HepG2 (cell line): ENCODE results near the gene EIF4G3. TPM values are rescaled to one million over a fixed set of nuclear protein-coding genes. Genes with fewer than 3 reads are reported as not detected.
A peak's percentile ranks its signal among the peaks of the same experiment; 100 is the strongest.

Experiments used
- CREM ChIP-seq, 2 experiments: sonication (generic) in 1 of 2; formaldehyde crosslinking in 1 of 2; IDR thresholded peaks; 2 replicates each; pipeline versions ENCODE4 v1.4.0 to v1.6.1; 2016 to 2020; ENCODE audit warnings: antibody characterized with exemption in 1 of 2, mild to moderate bottlenecking in 1 of 2, missing genetic modification reagents in 1 of 2
- MLLT10 ChIP-seq: sonication (generic); formaldehyde crosslinking; IDR thresholded peaks from 2 replicates; pipeline ENCODE4 v1.4.0; 2020; ENCODE audit warnings: missing genetic modification reagents
- THAP11 ChIP-seq: IDR thresholded peaks from 2 replicates; pipeline ENCODE4 v1.6.1; 2016; ENCODE audit warnings: missing biosample characterization, missing genetic modification reagents
- ZSCAN25 ChIP-seq: sonication (generic); formaldehyde crosslinking; IDR thresholded peaks from 2 replicates; pipeline ENCODE4 v1.8.0; 2022; ENCODE audit warnings: mild to moderate bottlenecking, missing genetic modification reagents
- polyA plus RNA-seq, 8 experiments: library from polyadenylated mRNA; depleted of rRNA in 3 of 8; stranded (reverse) in 7 of 8; unstranded in 1 of 8; fragments of >200 nt; fragmentation: Illumina TruSeq in 4 of 8; extraction: Trizol in 4 of 8; gene quantifications; 2 replicates each; pipeline versions ENCODE4 v1.2.1 to v1.2.3, GENCODE V29; 2011 to 2016; ENCODE audit warnings: low read depth in 4 of 8, missing spikeins in 1 of 8, mixed read lengths in 1 of 8; ENCODE audit not compliant: insufficient read depth in 1 of 8
- total RNA-seq, 5 experiments: library from RNA; depleted of rRNA; stranded (reverse); fragments of >200 nt; fragmentation: Illumina TruSeq; extraction: Trizol; gene quantifications; 2 replicates each; pipeline ENCODE4 v1.2.3, GENCODE V29; 2016; ENCODE audit warnings: low read depth in 1 of 5
- TF ChIP-seq, protein P1 (sequence below): sonication (generic); formaldehyde crosslinking; IDR thresholded peaks from 2 replicates; pipeline ENCODE4 v1.9.0; 2021; ENCODE audit warnings: missing genetic modification reagents, borderline replicate concordance
- TF ChIP-seq, protein P2 (sequence below): IDR thresholded peaks from 2 replicates; pipeline ENCODE4 v1.6.1; 2018; ENCODE audit warnings: missing genetic modification reagents, mild to moderate bottlenecking, missing compliant biosample characterization
- TF ChIP-seq, protein P3 (sequence below): IDR thresholded peaks from 2 replicates; pipeline ENCODE4 v1.6.1; 2016; ENCODE audit warnings: low read depth, borderline replicate concordance
- TF ChIP-seq, protein P4 (sequence below): IDR thresholded peaks from 2 replicates; pipeline ENCODE4 v1.6.1; 2016; ENCODE audit warnings: missing genetic modification reagents, missing compliant biosample characterization

EIF4G3 gene
- total and polyA plus RNA-seq, 2 of the 13 experiments (the other 11 are each of a cell fraction or from before 2014, with no cell fraction given) = 22.2 to 27.6 TPM

DNA sequence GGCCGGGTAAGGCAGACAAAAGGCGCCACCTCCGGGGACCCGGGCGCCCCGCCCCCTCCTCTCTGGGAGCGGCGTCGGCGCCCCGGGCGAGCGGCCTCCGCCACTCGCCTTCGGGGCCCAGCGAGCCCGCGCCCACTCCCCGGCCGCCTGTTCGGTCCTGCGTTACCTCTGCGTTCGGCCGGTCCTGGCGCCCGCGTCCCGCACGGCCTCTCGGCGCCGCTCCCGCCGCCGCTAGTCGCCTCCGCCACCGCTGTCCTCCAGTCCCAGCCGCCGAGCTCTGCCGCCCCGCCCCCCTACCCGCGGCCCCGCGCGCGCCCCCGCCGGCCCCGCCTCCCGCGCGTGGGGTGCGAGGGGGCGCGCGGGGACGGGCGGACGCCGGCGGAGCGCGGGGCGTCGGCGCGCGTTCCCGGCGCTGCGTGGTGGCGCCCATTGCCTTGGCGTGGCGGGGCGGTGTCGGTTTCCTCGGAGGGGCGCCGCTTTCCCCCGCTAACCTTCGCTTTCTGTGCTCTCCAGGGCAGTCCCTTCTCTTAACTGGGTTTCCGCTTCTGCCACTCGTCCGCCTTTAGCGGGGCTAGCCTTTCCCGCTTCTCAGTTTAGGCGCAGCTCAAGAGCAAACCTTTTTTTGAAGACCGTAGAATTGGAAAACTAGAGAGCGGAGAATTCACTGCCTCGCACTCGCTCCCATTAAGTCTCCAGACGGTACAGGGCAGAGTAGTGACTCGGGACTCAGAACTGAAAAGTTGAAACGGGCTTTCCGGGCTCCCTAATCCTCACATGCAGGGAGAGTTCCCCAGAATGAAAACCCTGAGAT lies 389.5 kb downstream of the EIF4G3 start, which contains the start of gene HP1BP3 (continued):
- TF ChIP-seq, protein P1, sequence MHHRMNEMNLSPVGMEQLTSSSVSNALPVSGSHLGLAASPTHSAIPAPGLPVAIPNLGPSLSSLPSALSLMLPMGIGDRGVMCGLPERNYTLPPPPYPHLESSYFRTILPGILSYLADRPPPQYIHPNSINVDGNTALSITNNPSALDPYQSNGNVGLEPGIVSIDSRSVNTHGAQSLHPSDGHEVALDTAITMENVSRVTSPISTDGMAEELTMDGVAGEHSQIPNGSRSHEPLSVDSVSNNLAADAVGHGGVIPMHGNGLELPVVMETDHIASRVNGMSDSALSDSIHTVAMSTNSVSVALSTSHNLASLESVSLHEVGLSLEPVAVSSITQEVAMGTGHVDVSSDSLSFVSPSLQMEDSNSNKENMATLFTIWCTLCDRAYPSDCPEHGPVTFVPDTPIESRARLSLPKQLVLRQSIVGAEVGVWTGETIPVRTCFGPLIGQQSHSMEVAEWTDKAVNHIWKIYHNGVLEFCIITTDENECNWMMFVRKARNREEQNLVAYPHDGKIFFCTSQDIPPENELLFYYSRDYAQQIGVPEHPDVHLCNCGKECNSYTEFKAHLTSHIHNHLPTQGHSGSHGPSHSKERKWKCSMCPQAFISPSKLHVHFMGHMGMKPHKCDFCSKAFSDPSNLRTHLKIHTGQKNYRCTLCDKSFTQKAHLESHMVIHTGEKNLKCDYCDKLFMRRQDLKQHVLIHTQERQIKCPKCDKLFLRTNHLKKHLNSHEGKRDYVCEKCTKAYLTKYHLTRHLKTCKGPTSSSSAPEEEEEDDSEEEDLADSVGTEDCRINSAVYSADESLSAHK (CRISPR knock-in tag) = no peak
- TF ChIP-seq, protein P2, sequence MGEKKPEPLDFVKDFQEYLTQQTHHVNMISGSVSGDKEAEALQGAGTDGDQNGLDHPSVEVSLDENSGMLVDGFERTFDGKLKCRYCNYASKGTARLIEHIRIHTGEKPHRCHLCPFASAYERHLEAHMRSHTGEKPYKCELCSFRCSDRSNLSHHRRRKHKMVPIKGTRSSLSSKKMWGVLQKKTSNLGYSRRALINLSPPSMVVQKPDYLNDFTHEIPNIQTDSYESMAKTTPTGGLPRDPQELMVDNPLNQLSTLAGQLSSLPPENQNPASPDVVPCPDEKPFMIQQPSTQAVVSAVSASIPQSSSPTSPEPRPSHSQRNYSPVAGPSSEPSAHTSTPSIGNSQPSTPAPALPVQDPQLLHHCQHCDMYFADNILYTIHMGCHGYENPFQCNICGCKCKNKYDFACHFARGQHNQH (CRISPR knock-in tag) = 0 out of 2 replicates have a peak, but pooled peaks have one; percentile 15
- TF ChIP-seq THAP11 (CRISPR knock-in tag) (no peak), CREM (IDR thresholded peaks at IDR 0.05) (no peak), CREM (CRISPR knock-in tag; IDR thresholded peaks at IDR 0.05) (no peak), MLLT10 (CRISPR knock-in tag) (no peak), ZSCAN25 (CRISPR knock-in tag) (no peak)
- TF ChIP-seq, protein P3, sequence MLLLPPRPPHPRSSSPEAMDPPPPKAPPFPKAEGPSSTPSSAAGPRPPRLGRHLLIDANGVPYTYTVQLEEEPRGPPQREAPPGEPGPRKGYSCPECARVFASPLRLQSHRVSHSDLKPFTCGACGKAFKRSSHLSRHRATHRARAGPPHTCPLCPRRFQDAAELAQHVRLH (CRISPR knock-in tag) = no peak
- TF ChIP-seq, protein P4, sequence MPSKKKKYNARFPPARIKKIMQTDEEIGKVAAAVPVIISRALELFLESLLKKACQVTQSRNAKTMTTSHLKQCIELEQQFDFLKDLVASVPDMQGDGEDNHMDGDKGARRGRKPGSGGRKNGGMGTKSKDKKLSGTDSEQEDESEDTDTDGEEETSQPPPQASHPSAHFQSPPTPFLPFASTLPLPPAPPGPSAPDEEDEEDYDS (CRISPR knock-in tag) = no peak
